ENCODE measurements around the gene SMIM13. TPM values are rescaled to one million over a fixed set of nuclear protein-coding genes. Genes with fewer than 3 reads are reported as not detected.

The SMIM13 gene
- total RNA-seq, 3 donors from 2014 or later (not counting 1 experiment from before 2014, with no cell fraction given): 5.3 to 10.3 (median 9.8) TPM

- H3K27me3 Mint-ChIP-seq (ENCODE audit: low read depth in 2 of 2): no peaks in the 10 kb centered on the region
- intact Hi-C loops (cut with micrococcal nuclease): no loop called here
- peaks cover 15 to 21% of the 10 kb centered on the region in 2 donors for H3K4me1 Mint-ChIP-seq
- no peak overlapping the region for H3K4me3 Mint-ChIP-seq
- Histone ChIP-seq H3K4me1 (ENCODE audit: control insufficient read depth, insufficient read depth, low read length) (peaks cover 5% of the 10 kb centered on the region), H3K27ac (ENCODE audit: low read length) (no peak overlapping the region), H3K36me3 (ENCODE audit: control insufficient read depth, insufficient read depth, low read length) (peaks cover 4% of the 10 kb centered on the region), H3K27me3 (ENCODE audit: control insufficient read depth, insufficient read depth, low read length) (no peaks in the 10 kb centered on the region), H3K9me3 (ENCODE audit: control insufficient read depth, insufficient read depth, low read length) (no peaks in the 10 kb centered on the region), H3K4me3 (ENCODE audit: low read length) (no peak overlapping the region)
- H3K27ac Mint-ChIP-seq: peak overlapping the region in 1 of 2 donors; percentile 14
- TF ChIP-seq CTCF (IDR thresholded peaks at IDR 0.05): no peak
- no peaks in the 10 kb centered on the region for H3K9me3 Mint-ChIP-seq
- peaks cover 13% of the 10 kb centered on the region for H3K36me3 Mint-ChIP-seq
- DNase-seq: no peak
- 100% methylated on average over 1 of the region's 1 CpG for WGBS (ENCODE audit: insufficient coverage)
- no peak for ATAC-seq
Observed at GRCh38 chr6:11177271-11177670, 83.6 kb downstream of the SMIM13 start.

GRCh38 chr6:11179088-11179418 is 85.4 kb downstream of the SMIM13 start:
- H3K27ac Mint-ChIP-seq: peak overlapping the region in 1 of 2 donors; percentile 67
- H3K27me3 ChIP-seq (ENCODE audit: control insufficient read depth, insufficient read depth, low read length): no peaks in the 10 kb centered on the region
- WGBS (ENCODE audit: insufficient coverage): 97% methylated on average over 6 of the region's 6 CpGs
- no peak overlapping the region for H3K27ac ChIP-seq (ENCODE audit: low read length)
- H3K4me3 ChIP-seq (ENCODE audit: low read length): no peak overlapping the region
- no peak for DNase-seq
- H3K36me3 Mint-ChIP-seq: peaks cover 14% of the 10 kb centered on the region
- H3K9me3 ChIP-seq (ENCODE audit: control insufficient read depth, insufficient read depth, low read length): no peaks in the 10 kb centered on the region
- peaks cover 9 to 12% of the 10 kb centered on the region in 2 donors for H3K4me1 Mint-ChIP-seq
- no peaks in the 10 kb centered on the region for H3K4me1 ChIP-seq (ENCODE audit: control insufficient read depth, insufficient read depth, low read length)
- ATAC-seq: no peak
- no peaks in the 10 kb centered on the region for H3K27me3 Mint-ChIP-seq (ENCODE audit: low read depth in 2 of 2)
- intact Hi-C loops (cut with micrococcal nuclease): no loop called here
- no peak overlapping the region for H3K4me3 Mint-ChIP-seq
- no peaks in the 10 kb centered on the region for H3K9me3 Mint-ChIP-seq
- peaks cover 16% of the 10 kb centered on the region for H3K36me3 ChIP-seq (ENCODE audit: control insufficient read depth, insufficient read depth, low read length)
- no peak for TF ChIP-seq CTCF (IDR thresholded peaks at IDR 0.05)

GRCh38 chr6:11179419-11180202 is 86.0 kb downstream of the SMIM13 start:
- no peaks in the 10 kb centered on the region for H3K9me3 Mint-ChIP-seq
- no peak for DNase-seq
- peaks cover 14% of the 10 kb centered on the region for H3K36me3 Mint-ChIP-seq
- no peaks in the 10 kb centered on the region for H3K4me1 ChIP-seq (ENCODE audit: control insufficient read depth, insufficient read depth, low read length)
- WGBS (ENCODE audit: insufficient coverage): 98% methylated on average over 6 of the region's 8 CpGs
- no peak overlapping the region for H3K4me3 Mint-ChIP-seq
- ATAC-seq: no peak
- TF ChIP-seq CTCF (IDR thresholded peaks at IDR 0.05): no peak
- no peaks in the 10 kb centered on the region for H3K9me3 ChIP-seq (ENCODE audit: control insufficient read depth, insufficient read depth, low read length)
- H3K4me1 Mint-ChIP-seq: peaks cover 15 to 18% of the 10 kb centered on the region in 2 donors
- H3K4me3 ChIP-seq (ENCODE audit: low read length): no peak overlapping the region
- no peaks in the 10 kb centered on the region for H3K27me3 ChIP-seq (ENCODE audit: control insufficient read depth, insufficient read depth, low read length)
- H3K27me3 Mint-ChIP-seq (ENCODE audit: low read depth in 2 of 2): no peaks in the 10 kb centered on the region
- H3K27ac ChIP-seq (ENCODE audit: low read length): no peak overlapping the region
- intact Hi-C loops (cut with micrococcal nuclease): no loop called here
- peaks cover 22% of the 10 kb centered on the region for H3K36me3 ChIP-seq (ENCODE audit: control insufficient read depth, insufficient read depth, low read length)
- peak overlapping the region in 1 of 2 donors; percentile 67 for H3K27ac Mint-ChIP-seq
